Lung microvascular endothelial cell (primary cell): ENCODE results near the gene SLC30A10. TPM values are rescaled to one million over a fixed set of nuclear protein-coding genes. Genes with fewer than 3 reads are reported as not detected.
"Not testable (repeated sequence)": the region's sequence is repeated elsewhere in the genome, so short reads cannot be mapped to it uniquely, and the experiment has no call there.

Experiments
- DNase-seq, 2 donors: peaks; one replicate each; pipeline versions ENCODE4 v3.0.0 to v3.0.0-alpha.2; 2010; ENCODE audit warnings: low read depth in 2 of 2
- total RNA-seq: library from RNA; depleted of rRNA; stranded (reverse); fragments of >200 nt; gene quantifications from 2 replicates; pipeline ENCODE4 v1.2.1, GENCODE V29; 2014

The SLC30A10 gene
- total RNA-seq, 1 donor from 2014 or later, result not detected

DNA sequence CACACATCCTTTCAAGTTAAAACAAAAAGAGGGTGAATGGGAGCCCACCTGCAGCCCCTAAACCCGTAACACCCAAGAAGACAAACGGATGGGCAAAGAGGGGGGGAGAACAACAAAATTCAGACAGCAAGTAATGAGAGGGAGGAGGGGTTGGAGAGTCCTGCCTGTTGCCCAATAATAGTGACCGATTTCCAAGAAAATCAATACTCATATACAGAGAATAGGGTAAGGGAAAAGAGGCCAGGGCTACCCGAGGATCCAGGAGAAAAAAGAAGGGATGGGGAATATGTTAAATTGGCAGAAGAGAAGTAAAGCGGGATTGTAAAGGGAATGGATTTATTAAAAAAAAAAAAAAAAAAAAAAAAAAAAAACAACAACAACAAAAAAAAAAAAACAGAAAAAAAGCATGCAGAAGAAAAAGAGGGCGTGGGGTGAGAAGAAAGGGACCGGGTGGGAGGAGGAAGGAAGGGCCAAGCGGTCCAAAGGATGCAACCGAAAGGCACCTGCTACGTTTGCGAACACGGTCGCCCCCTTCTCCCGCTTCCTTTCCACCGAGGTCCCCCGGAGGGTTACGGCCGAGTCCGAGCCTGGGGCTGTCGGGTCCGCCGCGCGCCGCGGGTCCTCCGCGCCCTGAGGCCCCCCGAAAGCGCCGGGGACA lies 930 bp downstream of the SLC30A10 start:
- no peak for DNase-seq

DNA sequence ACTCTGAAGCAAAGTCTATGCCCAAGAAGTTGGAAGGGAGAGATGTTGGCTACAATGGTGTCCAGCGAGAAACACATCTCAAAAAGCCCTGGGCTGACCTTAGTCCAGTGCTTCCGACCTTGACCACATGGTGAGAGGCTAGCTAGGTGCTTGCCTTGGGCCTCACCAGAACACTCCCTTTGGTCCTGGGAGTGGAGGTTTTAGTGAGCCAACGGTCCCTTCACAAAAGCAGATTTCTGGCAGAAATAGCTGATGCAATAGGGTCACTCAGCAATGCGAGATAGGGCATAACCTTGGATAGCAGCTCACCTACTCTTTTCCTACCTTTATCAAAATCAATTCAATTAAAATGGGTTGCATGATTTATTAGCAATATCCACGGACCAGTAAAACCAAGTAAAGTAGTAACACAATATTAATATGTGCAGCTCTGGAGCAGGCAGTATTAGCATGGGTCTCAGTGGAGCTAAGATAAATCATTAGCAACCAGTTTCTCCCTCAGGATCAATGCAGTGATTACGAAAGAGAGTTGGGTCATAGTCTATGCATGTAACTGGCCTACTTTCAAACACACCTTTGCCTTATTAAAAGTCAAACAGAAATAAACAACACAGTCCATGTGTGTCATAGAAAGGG lies 1.9 kb downstream of the SLC30A10 start:
- no peak for DNase-seq

DNA sequence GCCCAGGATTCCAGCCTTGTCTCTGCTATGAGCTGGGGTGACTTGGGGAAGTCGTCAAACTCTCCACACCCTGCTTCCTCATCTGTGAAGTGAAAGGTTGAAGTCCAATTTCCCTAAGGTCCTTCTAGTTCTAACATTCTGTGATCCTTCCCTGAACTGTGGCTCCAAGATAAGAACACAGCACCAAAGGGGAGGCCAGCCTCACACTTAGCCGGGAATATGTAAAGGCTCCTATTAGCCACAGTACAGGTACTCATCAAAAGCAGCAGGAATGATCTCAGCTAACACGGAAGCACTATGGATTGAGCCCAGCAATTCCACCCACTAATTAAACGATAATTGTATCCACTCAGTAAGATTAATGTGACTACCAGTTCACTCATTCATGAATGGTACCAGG lies 4.0 kb downstream of the SLC30A10 start:
- DNase-seq, result no peak

DNA sequence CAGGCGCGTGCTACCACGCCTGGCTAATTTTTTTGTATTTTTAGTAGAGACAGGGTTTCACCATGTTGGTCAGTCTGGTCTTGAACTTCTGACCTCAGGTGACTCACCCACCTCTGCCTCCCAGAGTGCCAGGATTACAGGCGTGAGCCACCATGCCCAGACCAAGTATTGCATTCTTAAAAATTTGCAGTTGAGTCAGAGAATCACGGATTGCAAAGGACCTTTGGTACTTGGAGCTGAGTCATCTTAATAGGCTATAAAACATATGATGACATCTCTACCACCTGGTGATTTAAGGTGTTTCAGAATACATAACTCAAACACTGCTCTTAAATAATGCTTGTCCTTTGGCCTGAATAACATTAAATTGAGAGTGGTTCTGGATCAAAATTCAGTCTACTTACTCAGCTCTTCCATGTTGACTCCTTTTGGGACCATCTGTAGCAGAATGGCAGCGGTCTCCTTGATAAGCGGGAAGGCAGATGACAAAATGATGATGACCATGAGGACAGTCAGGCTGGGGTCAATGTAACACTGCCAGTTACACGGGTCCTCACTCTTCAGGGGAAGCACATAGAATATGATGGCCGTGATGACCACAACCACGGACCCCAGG lies 10.4 kb downstream of the SLC30A10 start:
- no peak for DNase-seq

DNA sequence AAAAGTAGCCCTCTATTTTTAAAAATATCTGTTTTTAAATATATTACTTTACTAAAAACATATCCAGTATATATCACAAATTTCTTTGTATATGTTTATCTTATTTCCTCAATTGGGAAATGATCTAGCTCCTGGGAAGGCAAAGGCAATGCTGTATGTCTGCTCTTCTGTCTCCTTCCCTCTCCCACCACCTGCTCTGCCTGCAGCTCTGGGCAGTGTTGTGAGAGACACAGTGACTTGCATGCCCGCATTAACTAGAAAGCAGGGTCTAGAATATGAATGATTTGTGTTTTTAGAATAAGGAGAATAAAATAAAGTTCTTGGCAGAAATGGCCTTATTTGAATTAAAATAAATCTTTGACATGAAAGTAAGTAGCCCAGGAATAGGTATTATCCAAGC lies 11.1 kb downstream of the SLC30A10 start:
- no peak for DNase-seq

DNA sequence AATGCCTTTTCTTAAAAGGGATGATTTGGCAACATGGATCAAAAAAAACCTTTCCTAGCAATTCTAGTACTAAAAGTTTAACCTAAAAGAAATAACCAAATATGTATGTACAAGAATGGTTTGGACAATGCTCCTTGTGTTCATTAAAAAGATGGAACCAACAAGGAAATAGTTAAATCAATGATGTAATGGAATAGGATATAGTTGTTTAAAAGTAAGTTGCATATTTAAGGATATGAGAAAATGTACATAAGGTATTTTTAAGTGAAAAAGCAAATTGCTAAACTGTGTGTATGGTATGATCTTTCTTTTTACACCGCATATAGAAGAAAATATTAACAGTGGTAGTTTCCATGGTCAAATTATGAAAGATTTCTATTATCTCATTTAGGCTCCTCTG lies 12.1 kb downstream of the SLC30A10 start:
- no peak for DNase-seq

DNA sequence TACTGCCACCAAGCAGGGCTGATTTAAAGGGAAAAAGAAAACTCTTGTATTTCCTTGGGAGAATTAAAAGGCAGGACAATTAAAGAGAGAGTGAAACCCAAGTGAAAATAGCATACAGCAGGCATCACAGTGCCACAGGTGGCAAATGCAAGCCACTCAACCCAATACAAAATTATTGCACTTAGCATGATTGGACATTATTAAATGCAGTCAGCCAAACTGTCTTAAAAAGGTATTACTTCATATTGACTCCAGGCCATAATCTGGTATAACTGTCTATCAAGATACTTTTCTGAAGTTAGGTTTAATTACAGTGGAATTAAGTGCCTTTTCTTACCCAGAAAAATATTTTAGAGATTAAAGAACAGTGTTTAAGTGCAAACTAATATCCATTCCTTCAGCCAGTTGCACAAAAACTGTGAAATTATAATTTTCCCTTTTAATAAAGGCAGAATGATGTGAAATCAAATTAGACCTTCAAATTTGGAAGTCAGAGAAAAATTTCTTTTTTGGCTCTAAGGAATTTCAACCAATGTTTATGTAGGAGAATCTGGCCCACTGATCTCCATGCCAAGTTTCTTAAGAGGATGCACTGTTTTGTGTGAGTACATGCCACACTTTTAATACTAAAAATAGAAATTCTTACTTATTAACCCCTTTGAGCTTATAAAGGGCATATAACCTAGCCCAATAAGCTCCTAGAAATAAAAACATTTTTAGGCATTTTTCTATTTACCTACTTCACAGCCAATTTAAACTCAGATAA lies 15.2 kb downstream of the SLC30A10 start:
- DNase-seq, result no peak

DNA sequence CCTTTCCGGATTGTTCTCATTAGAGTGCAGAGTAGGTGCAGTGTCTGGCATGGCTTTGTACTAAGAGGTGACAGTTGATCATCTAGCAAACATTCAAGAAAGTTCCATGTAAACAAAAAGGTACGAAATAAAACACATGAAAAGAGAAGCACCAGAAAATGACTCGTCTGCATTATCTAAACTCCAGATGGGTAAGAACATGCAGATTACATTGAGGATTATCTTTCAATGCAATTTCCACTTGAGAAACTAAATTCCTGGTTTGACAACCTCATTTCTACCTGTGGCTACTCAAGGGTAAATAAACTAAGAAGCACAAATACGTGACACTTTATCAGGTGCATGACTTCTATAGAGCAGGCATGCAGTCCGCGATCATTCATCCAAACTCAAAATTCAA lies 17.6 kb downstream of the SLC30A10 start:
- DNase-seq, result no peak

DNA sequence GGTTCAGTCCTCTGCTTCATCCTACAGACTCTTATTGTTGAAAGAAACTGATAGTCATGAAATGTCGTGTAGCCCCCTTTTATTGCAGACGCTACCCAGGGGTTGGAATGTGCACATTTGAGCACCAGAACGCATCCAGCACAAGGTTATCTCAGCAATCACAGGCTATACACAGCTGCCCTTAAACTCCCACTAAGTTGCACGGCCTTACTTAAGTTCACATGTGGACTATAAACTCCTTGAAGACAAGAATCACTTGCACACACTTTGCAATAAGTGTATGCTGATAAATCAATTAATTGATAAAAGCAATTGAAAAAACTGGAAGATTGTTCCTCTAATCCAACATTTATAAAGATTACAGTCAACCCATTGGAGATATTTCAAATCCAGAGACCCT lies 18.9 kb downstream of the SLC30A10 start:
- DNase-seq, result no peak

DNA sequence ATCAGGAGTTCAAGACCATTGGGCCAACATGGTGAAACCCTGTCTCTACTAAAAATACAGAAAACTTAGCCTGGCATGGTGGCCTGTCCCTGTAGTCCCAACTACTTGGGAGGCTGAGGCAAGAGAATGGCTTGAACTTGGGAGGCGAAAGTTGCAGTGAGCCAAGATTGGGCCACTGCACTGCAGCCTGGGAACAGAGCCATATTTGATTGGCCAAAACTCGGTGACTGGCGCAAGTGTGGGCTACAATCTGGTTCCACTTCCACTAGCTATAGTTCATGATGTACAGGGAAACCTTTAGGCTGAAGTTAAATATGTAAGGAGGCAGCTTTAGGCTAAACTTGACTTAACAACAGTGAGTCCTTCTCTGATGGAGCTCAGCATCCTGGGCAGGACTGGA lies 20.2 kb downstream of the SLC30A10 start:
- no peak for DNase-seq

DNA sequence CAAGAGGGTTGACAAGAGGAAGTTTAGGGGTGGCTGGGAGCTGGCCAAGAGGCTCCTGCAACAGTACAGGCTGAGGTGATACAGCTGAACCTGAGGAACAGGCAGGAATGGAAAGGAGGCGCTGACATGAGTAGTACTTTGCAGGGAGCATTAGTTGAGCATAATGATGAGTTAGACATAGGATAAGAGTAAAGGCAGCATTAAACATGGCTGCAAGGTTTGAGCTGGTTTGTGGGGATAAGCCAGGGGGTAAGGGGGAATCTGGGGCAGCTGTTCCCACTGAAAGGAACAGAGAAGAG lies 20.6 kb downstream of the SLC30A10 start:
- no peak for DNase-seq

DNA sequence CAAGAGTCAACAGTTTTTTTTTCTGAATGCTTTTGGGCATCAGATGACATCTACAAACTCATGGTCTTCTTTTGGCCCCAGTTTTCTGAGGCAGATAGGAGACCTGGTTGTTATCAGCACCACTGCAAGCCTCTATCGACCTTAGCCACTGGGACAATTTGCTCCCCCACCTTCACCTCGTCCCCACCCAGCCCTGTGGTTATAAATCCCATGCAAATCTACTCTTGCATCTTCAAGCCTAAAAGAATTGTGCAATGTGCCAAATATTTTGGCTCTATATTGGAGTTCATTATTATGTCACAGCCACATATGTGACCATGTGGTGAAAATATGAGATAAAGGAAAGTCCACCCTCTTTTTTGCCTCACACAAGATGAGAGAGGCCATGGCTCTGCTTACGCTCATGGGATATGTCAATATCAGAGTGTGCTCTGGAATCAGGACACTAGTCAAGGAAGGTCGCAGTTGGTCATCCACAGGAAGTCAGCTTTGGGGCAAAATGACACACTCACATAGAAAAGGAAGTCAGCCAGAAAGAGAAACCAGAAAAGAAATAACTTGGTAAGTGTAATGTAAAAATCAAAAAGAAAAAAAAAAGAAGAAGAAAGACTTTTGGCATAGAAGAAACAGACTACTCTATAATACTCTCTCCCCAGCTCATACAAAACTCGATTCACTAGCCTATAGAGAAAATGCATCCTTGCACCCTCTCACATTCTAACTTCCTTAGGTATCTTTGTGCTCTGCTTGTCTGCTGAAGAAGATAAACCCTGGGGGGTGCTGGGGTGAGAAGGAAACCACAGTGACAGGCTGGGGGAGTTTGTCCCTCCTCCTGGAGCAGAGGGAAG lies 21.2 kb downstream of the SLC30A10 start:
- DNase-seq, result no peak

DNA sequence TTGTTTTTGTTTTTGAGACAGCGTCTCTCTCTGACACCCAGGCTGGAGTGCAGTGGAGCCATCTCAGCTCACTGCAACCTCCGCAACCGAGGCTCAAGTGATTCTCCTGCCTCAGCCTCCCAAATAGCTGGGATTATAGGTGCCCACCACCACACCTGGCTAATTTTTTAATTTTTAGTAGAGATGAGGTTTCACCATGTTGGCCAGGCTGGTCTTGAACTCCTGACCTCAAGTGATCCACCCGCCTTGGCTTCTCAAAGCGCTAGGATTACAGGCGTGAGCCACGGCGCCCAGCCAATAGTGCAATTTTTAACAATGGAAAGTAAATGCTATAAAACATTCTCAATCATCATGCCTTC lies 21.8 kb downstream of the SLC30A10 start:
- DNase-seq, result not testable (repeated sequence)

DNA sequence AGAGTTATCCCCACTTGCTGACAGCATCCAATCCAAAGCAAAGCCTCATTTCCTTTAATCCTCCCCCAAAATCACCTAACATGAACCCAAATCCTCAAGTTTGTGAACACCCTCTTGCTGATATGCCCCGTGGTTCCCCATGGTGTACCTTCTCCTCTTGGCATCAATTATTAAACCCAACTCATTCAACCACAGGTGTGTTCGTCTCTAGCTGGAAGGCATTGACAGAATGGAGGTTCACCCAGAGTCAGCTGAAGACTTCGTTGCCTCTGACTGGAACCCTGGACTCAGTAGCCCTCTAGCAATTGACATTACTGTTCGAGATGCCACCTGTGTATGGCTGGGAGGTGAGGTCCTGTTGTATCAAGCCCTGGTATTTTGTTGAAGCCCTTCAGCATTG lies 22.8 kb downstream of the SLC30A10 start:
- no peak for DNase-seq

DNA sequence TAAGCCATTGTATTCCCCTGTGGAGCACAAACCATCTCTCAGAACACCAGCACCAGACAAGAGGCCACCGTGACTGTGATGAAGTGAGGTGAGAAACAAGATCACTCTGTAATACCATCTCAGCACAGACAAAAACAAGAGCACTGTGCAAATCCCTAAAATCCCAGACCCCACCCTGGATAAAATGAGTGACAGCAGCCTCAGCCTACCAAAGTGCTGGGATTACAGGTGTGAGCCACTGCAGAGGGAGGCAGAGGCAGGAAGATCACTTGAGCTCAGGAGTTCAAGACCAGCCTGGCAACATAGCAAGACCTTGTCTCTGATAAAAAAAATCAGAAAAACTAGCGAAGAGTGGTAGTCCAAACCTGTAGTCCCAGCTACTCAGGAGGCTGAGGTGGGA lies 23.4 kb downstream of the SLC30A10 start:
- DNase-seq, result no peak

DNA sequence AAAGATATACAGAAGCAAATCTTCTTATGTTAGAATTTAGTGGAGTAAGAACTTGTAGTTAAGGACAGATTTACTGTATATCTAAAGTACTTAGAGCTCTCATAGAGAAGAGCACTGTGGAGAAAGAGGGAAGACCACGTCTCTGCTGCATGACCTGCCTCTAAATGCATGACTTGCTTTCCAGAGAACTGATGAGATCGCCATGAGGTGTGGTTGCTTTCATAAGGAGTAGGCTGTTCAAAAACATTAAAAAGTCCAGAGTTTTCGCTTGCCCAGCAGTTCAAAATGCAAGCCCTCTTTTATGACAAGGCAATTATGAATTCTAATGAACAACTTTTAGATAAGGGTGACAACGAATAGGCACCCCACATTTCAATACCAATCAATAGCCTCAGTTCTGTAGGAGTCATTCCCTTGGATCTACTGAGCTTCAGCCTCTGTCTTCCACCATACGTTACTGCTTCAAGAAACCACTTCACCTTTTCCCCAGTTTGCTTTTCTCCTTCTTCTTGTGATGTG lies 24.9 kb downstream of the SLC30A10 start:
- DNase-seq, result no peak

DNA sequence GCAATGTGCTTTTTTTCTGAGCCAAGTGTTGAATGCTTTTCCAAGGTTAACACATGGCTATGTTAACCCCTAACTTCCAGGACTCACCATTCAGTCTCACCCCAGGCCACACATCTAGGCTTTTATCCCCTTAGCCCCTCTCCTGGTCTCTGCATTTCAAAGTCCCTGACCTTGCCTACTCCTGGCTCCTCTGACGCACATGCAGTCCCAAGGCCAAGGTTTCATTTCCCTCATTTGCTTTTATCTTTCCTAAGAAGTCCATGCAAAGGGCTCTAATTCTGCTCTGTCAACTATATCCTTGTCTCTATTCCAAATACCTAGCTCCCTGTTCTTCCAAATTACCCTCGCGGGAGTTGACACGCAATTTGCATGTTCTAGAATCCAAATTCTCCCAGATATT lies 25.4 kb downstream of the SLC30A10 start:
- no peak for DNase-seq

DNA sequence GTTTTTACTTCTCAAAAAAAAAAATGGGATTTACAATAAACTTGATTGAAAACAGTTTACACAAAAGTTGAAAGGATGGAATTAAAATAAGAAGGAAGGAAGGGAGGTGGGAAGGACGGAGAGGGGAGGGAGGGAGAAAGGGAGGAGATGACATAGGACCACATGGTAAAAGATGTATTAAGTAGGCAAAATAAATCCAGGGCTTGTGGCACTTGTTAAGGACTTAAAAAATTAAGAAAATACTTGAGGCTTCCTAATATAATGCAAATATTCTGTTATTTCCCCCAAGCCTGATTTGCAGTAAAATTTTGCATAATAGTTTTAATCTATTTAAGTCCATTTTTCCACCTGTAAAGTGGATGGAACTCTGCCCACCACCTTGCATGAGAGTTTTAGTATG lies 27.5 kb downstream of the SLC30A10 start:
- no peak for DNase-seq

DNA sequence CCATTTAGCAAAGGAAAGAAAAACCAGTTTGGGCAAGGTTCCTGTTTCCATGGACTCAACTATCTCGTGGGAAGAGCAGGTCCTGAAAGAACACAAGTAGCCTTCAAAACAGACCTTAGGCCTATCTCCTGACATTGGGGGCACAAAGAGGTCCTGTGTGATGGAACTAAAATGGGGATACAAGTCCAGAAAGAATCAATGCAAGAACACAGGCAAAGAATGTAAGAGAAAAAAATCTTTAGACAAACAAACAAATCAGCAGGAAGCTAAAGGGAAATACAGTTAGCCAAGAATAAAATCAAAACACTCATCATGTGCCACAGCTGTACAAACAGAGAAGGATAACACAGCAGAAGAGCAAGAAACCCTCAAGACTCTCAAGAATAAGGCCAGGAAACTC lies 28.2 kb downstream of the SLC30A10 start:
- no peak for DNase-seq

DNA sequence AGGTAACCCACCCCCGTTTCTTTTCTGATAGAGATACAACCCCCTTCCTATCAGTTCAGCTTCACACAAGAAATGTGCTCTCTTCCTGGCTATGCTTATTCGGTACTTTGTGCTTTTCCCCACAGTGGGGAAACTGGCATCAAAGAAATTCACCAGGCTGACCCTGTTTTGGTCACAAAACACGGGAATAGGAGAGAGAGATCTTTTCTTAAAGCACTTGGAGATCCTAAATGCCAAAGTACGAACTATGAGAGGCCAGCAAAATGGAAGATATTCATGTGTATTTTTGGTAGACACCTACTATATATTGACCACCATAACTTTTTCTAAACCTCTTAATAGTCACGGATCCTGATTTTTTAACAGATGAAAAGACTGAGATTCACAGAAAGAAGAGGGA lies 30.0 kb downstream of the SLC30A10 start:
- DNase-seq, result no peak

DNA sequence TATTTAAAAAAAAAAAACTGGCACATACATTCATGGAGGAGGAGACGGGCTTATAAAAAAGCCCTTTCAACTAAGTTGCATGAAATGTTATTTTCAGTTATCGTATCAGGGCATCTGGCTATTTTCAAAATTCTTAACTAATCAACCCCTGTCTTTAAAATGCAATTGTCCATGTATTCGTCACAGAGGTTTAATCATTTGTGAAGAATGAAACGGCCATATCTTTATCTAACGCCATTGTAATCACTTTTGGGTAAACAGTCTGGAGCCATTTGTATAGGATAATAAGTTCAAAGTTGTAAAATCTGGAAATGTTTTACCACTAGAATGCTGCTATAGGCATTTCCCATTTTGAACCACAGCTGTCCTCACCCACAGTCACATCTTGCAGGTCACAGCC lies 30.4 kb downstream of the SLC30A10 start:
- DNase-seq, result no peak

DNA sequence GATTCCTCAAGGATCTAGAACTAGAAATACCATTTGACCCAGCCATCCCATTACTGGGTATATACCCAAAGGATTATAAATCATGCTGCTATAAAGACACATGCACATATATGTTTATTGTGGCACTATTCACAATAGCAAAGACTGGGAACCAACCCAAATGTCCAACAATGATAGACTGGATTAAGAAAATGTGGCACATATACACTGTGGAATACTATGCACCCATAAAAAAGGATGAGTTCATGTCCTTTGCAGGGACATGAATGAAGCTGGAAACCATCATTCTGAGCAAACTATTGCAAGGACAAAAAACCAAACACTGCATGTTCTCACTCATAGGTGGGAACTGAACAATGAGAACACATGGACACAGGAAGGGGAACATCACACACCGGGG lies 36.1 kb downstream of the SLC30A10 start:
- DNase-seq, result not testable (repeated sequence)
